SU-DHL-6 (cell line): ENCODE results near the gene RALGPS1.

Experiments
- H2AFZ ChIP-seq: fragments of 200-600 bp; sonication (generic); 2 replicates; pipeline ENCODE4 v1.6.1; 2014; ENCODE audit warnings: low read depth, mild to moderate bottlenecking, moderate library complexity, mixed read lengths, antibody characterized with exemption, low read length; ENCODE audit not compliant: severe bottlenecking
- H3F3A ChIP-seq: fragments of 200-600 bp; shearing (Covaris generic); 2 replicates; pipeline ENCODE4 v1.6.0; 2016; ENCODE audit warnings: antibody characterized with exemption, mild to moderate bottlenecking; ENCODE audit not compliant: insufficient read depth
- H3K27ac ChIP-seq: fragments of 200-600 bp; sonication (generic); 2 replicates; pipeline ENCODE4 v1.5.1; 2016; ENCODE audit warnings: low read depth, mild to moderate bottlenecking, low read length, moderate library complexity, mixed read lengths
- H3K27me3 ChIP-seq: fragments of 200-600 bp; sonication (generic), shearing (Covaris generic); 2 replicates; pipeline ENCODE4 v1.6.0; 2014; ENCODE audit warnings: mild to moderate bottlenecking, low read length
- H3K36me3 ChIP-seq: fragments of 200-600 bp; sonication (generic); 2 replicates; pipeline ENCODE4 v1.6.1; 2014; ENCODE audit warnings: mild to moderate bottlenecking, low read length, mixed read lengths
- H3K4me2 ChIP-seq: fragments of 300-600, 200-600 bp; shearing (Covaris generic), sonication (generic); 2 replicates; pipeline ENCODE4 v1.6.0; 2014; ENCODE audit warnings: low read length, low read depth, mild to moderate bottlenecking; ENCODE audit not compliant: poor library complexity, severe bottlenecking
- H3K4me3 ChIP-seq: fragments of 200-600 bp; sonication (generic); 2 replicates; pipeline ENCODE4 v1.5.1; 2014; ENCODE audit warnings: antibody characterized with exemption, low read length, mild to moderate bottlenecking, mixed read lengths; ENCODE audit not compliant: insufficient read depth, poor library complexity, severe bottlenecking
- H3K79me2 ChIP-seq: fragments of 200-600 bp; sonication (generic); 2 replicates; pipeline ENCODE4 v1.6.1; 2014; ENCODE audit warnings: mild to moderate bottlenecking, low read length, moderate library complexity; ENCODE audit not compliant: insufficient read depth
- H3K9ac ChIP-seq: fragments of 200-600 bp; sonication (generic); 2 replicates; pipeline ENCODE4 v1.7.0; 2014; ENCODE audit warnings: mild to moderate bottlenecking, low read length
- H3K9me2 ChIP-seq: fragments of 200-600 bp; sonication (generic); replicated peaks from 2 replicates; pipeline ENCODE4 v1.6.1; 2014; ENCODE audit warnings: low read length; ENCODE audit not compliant: insufficient read depth
- H3K9me3 ChIP-seq: fragments of 200-600 bp; sonication (generic); 2 replicates; pipeline ENCODE4 v1.6.1; 2014; ENCODE audit warnings: low read length, mixed read lengths; ENCODE audit not compliant: insufficient read depth
- H4K20me1 ChIP-seq: fragments of 200-600 bp; sonication (generic); 2 replicates; pipeline ENCODE4 v1.6.1; 2014; ENCODE audit warnings: low read depth, mild to moderate bottlenecking, antibody characterized with exemption, low read length, moderate library complexity, mixed read lengths
- EZH2phosphoT487 ChIP-seq: fragments of 200-600 bp; sonication (generic), shearing (Covaris generic); conservative IDR thresholded peaks from 2 replicates; pipeline ENCODE4 v1.6.1; 2018; ENCODE audit warnings: mild to moderate bottlenecking, antibody characterized with exemption, low read length, moderate library complexity, mixed read lengths
- TF ChIP-seq, protein P1 (sequence below): fragments of 200-600 bp; sonication (generic); IDR thresholded peaks from one replicate; pipeline ENCODE4 v1.5.1; 2017; ENCODE audit warnings: antibody characterized with exemption, mild to moderate bottlenecking, low read length, moderate library complexity; ENCODE audit not compliant: insufficient read depth, poor library complexity, severe bottlenecking

RALGPS1 gene

DNA sequence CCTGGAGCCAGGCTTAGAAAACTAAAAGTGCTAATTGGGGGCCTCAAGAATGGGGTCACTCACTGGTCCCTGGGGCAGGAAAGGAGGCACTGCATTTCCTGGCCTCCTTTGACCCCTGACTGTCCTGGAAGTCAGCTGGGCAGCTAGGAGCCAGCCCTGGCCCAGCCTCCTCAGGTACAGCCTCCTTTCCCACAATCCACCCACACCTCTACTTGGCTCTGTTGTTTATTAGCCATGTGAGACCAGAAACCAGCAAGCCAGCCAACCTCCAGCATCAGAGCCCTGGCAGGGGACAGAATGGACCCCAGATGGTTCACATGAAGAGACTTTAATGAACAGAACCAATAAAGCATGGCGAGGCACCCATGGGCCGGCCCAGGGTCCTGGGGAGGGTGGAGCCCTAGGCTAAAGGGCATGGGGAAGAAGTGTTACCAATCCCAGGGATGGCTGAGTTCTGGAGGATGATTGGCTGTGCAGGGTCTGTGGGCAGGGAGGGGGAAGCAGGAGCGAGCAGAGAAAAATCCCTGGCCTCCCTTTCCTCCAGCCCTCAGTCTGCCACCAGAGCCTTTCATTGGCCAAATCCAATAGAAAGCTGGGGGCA, 263.2 kb downstream of the RALGPS1 start:
- Histone ChIP-seq H3K4me3 (no peak overlapping the region), H3K4me2 (no peak overlapping the region), H3K79me2 (no peaks in the 10 kb centered on the region), H3K9ac (no peak overlapping the region), H3K36me3 (no peaks in the 10 kb centered on the region), H3K9me3 (no peaks in the 10 kb centered on the region), H3F3A (no peaks in the 10 kb centered on the region), H2AFZ (no peak overlapping the region), H3K9me2 (no peaks in the 10 kb centered on the region), H3K27me3 (no peaks in the 10 kb centered on the region), H3K27ac (no peak overlapping the region), H4K20me1 (no peaks in the 10 kb centered on the region)
- TF ChIP-seq, protein P1, sequence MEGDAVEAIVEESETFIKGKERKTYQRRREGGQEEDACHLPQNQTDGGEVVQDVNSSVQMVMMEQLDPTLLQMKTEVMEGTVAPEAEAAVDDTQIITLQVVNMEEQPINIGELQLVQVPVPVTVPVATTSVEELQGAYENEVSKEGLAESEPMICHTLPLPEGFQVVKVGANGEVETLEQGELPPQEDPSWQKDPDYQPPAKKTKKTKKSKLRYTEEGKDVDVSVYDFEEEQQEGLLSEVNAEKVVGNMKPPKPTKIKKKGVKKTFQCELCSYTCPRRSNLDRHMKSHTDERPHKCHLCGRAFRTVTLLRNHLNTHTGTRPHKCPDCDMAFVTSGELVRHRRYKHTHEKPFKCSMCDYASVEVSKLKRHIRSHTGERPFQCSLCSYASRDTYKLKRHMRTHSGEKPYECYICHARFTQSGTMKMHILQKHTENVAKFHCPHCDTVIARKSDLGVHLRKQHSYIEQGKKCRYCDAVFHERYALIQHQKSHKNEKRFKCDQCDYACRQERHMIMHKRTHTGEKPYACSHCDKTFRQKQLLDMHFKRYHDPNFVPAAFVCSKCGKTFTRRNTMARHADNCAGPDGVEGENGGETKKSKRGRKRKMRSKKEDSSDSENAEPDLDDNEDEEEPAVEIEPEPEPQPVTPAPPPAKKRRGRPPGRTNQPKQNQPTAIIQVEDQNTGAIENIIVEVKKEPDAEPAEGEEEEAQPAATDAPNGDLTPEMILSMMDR, result no peak
- no peak for TF ChIP-seq EZH2phosphoT487

DNA sequence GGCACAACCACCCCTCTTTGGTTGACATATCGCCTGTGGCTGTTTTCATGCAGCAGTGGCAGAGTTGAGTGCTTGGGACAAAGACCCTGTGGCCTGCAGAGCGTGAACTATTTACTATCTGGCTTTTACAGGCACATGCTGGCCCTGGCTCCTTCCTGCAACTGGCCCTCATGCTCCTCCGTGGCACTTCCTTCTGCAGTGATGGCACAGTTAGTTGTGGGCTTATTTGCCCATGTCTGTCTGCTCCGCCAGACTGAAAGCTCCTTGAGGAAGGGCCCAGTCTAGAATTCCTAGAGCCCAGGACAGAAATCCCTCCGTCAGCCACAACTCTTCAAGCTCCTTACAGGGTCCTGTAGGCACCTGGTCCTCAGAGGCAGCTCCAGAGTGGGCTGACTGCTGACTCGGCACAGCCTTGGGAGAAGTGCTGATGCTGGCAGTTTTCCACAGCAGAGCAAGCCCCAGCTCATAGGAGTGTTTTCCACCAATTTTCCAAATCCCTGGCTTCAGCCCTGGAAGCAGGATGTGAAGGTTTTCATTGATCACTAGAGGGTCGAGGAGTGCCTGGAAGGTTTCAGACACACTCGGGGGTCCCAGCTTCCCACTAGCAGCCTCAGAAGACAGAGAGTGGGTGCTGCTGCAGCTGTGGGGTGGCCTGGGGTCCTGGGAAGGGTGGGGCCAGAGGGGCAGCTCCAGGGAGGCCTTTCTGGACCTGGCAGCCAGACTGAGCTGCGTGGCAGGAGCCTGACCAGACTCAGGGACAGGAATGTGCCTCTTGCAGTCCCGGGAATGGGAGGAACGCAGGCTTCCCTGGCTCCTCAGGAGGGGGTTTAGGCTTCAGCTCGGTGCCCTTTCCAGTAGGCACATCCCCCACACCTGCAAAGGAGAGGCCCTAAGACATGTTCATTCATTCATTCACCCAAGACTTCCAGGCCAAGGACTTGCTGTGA, 264.4 kb downstream of the RALGPS1 start:
- no peaks in the 10 kb centered on the region for H3K36me3 ChIP-seq
- TF ChIP-seq, protein P1, result no peak
- TF ChIP-seq EZH2phosphoT487, result no peak
- H3K4me3 ChIP-seq, result no peak overlapping the region
- no peaks in the 10 kb centered on the region for H4K20me1 ChIP-seq
- H3K27me3 ChIP-seq, result no peaks in the 10 kb centered on the region
- H3K9me3 ChIP-seq, result no peaks in the 10 kb centered on the region
- no peak overlapping the region for H2AFZ ChIP-seq
- no peak overlapping the region for H3K4me2 ChIP-seq
- H3K9ac ChIP-seq, result no peak overlapping the region
- no peaks in the 10 kb centered on the region for H3K9me2 ChIP-seq
- H3K27ac ChIP-seq, result no peak overlapping the region
- H3K79me2 ChIP-seq, result no peaks in the 10 kb centered on the region
- H3F3A ChIP-seq, result no peaks in the 10 kb centered on the region

DNA sequence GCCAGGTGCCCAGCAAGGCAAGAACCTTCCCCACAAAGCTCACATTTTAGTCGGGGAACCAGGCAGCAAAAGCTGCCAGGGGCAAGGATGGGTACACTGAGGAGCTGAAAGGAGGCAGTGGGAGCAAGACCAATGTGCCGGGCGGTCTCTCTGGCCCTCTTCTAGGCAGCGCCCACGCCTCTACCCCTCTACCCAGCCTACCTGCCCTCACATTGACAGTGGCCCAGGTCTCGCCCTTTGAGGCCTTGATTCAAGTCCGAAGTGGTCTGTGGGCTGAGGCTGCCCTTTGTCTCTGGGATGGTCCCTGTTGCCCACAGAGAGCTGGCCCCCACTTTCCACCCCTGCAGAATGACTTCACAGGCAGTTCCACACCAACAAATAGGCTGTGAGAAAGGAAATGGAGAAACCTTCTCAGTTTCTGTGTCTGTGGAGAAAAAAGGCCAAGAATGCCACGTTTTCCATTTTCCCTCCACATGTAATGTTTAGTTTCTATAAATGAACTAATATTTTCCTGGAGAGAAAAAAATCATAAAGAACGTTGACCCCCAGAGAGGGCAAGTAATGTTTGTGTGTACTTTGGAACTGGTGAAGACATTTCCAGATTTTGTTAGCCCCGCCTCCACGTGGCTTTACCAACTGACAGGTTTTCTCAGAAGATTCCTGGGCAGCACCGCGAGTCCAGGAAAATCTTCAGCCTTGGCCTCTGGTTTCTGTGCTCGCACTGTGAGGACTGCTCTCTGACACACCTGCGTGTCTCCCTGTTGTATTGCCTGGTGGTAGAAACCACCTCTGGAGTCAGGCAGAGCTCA, 265.3 kb downstream of the RALGPS1 start:
- H3F3A ChIP-seq, result no peaks in the 10 kb centered on the region
- no peaks in the 10 kb centered on the region for H3K36me3 ChIP-seq
- H3K9ac ChIP-seq, result no peak overlapping the region
- no peaks in the 10 kb centered on the region for H3K27me3 ChIP-seq
- H3K79me2 ChIP-seq, result no peaks in the 10 kb centered on the region
- no peak for TF ChIP-seq EZH2phosphoT487
- TF ChIP-seq, protein P1, result no peak
- H3K9me2 ChIP-seq, result no peaks in the 10 kb centered on the region
- no peak overlapping the region for H3K4me3 ChIP-seq
- H3K27ac ChIP-seq, result no peak overlapping the region
- H4K20me1 ChIP-seq, result no peaks in the 10 kb centered on the region
- H3K9me3 ChIP-seq, result no peaks in the 10 kb centered on the region
- H2AFZ ChIP-seq, result no peak overlapping the region
- no peak overlapping the region for H3K4me2 ChIP-seq
